KOPT-K1 (cell line): ENCODE data around the gene MAGI1.

Experiments
- H3K27ac ChIP-seq: fragments of 200-600 bp; sonication (generic); 2 replicates; pipeline ENCODE4 v1.5.1; 2016; ENCODE audit warnings: antibody characterized with exemption, mild to moderate bottlenecking, low read depth, low read length; ENCODE audit not compliant: poor library complexity, severe bottlenecking
- H3K36me3 ChIP-seq: fragments of 200-600 bp; sonication (generic); 2 replicates; pipeline ENCODE4 v1.5.1; 2017; ENCODE audit warnings: antibody characterized with exemption, mild to moderate bottlenecking, low read length, moderate library complexity; ENCODE audit not compliant: insufficient read depth
- H3K9me3 ChIP-seq: fragments of 200-600 bp; sonication (generic); 2 replicates; pipeline ENCODE4 v1.5.1; 2017; ENCODE audit warnings: antibody characterized with exemption, low read length, mild to moderate bottlenecking; ENCODE audit not compliant: insufficient read depth, poor library complexity, severe bottlenecking

Gene MAGI1

DNA sequence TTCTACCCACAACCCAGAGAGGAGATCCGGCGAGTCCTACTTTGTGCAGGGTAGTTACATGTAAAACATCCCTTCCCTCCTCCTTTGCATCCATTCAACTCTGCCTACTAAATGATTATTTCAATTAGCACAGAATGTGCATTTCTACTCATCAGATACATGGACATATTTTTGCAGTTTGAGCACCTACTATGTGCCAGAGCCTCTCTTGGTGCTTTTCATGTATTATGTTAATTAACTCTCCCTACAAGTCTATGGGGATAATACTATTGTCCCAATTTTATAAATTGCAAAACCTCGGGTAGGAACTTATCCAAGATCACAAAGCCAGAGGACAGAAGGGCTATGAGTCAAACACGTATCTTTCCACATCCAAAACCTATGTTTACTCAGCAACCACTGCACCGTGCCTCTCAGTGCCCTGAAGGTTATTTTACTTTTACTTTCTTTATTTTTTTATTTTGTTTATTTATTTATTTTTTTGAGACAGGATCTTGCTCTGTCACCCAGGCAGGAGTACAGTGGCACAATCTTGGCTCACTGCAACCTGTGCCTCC is 432.8 kb downstream of the MAGI1 start:
- Histone ChIP-seq H3K36me3 (no peaks in the 10 kb centered on the region), H3K9me3 (no peaks in the 10 kb centered on the region), H3K27ac (no peak overlapping the region)

- Histone ChIP-seq H3K9me3 (no peaks in the 10 kb centered on the region), H3K36me3 (no peaks in the 10 kb centered on the region), H3K27ac (no peak overlapping the region)
Measured at GRCh38 chr3:65604863-65605526, 433.7 kb downstream of the MAGI1 start.

GRCh38 chr3:65603631-65604030 is 435.1 kb downstream of the MAGI1 start:
- Histone ChIP-seq H3K27ac (no peak overlapping the region), H3K9me3 (no peaks in the 10 kb centered on the region)

DNA sequence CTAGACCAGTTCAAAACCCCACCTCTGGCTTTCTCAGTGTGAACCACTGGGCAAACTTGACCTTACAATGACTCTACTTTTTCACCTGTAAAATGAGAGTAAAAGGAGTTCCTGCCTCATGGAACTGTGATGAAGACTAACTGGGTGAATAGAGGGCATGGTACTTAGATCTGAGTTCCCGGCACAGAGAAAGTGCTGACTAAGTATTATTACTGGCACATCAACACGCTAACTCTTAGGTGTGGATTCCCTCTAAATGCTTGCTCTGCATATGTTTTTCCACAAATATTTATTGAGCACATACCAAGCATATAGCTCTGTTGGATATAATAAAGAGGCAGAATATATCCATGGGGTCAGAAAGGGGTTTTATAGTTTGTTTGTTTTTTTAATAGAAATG is 437.8 kb downstream of the MAGI1 start:
- no peak overlapping the region for H3K27ac ChIP-seq
- no peaks in the 10 kb centered on the region for H3K36me3 ChIP-seq

More at GRCh38 chr3:65603631-65604030, 435.1 kb downstream of the MAGI1 start:
- H3K36me3 ChIP-seq: no peaks in the 10 kb centered on the region

GRCh38 chr3:65597952-65598413 is 440.7 kb downstream of the MAGI1 start:
- Histone ChIP-seq H3K9me3 (no peaks in the 10 kb centered on the region), H3K36me3 (no peaks in the 10 kb centered on the region), H3K27ac (no peak overlapping the region)

More for the DNA sequence above, 437.8 kb downstream of the MAGI1 start:
- H3K9me3 ChIP-seq: no peaks in the 10 kb centered on the region

DNA sequence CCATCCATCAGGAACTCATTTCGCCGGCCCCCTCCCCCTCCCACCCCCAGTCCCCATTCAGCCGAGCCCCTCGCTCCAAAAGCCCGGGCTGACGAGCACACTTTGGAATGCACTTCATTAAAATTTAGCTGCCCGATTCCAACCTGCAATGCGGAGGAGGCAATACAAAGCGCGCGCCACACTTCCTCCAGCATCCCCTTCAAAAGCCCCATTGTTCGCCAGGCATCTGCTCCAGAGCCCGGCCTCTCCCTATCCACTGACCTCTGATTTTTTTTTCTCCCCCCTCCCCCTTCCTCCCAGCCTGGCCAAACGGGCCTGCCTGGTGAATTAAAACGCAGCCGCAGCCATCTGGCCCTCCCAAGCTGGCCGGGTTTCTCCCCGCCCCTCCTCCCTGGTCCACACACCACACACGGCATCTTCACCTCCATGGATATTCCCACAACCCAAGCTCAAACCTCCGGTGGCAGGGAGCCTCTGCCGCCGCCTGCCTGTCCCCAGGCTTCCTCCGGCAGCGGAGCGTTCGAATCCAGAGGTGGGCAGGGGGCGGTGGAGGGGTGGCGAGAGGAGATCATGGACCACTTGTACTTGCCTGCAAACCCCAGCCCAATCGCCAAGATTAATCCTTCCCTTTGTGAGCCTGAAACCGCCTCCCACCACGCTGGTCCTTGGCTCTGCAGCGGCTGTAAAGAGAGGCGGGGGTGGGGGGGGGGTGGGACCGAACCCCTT is 441.3 kb downstream of the MAGI1 start:
- Histone ChIP-seq H3K36me3 (no peaks in the 10 kb centered on the region), H3K27ac (no peak overlapping the region), H3K9me3 (no peaks in the 10 kb centered on the region)

- no peaks in the 10 kb centered on the region for H3K36me3 ChIP-seq
- no peak overlapping the region for H3K27ac ChIP-seq
- no peaks in the 10 kb centered on the region for H3K9me3 ChIP-seq
Measured at GRCh38 chr3:65596571-65597225, 442.0 kb downstream of the MAGI1 start.

DNA sequence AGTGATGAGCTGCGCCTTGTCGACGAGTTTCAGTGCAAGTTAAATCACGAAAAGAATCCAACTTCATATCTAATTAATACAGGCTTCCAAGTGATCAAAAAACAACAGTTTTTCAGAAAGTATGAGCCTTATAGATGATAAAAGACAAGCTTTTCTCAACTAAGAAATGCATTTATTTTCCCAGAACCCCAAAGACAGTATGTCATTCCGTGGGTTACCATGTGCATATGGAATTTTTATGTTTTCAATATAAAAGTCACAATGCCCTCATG is 442.8 kb downstream of the MAGI1 start:
- H3K9me3 ChIP-seq: no peaks in the 10 kb centered on the region
- no peaks in the 10 kb centered on the region for H3K36me3 ChIP-seq
- H3K27ac ChIP-seq: no peak overlapping the region

DNA sequence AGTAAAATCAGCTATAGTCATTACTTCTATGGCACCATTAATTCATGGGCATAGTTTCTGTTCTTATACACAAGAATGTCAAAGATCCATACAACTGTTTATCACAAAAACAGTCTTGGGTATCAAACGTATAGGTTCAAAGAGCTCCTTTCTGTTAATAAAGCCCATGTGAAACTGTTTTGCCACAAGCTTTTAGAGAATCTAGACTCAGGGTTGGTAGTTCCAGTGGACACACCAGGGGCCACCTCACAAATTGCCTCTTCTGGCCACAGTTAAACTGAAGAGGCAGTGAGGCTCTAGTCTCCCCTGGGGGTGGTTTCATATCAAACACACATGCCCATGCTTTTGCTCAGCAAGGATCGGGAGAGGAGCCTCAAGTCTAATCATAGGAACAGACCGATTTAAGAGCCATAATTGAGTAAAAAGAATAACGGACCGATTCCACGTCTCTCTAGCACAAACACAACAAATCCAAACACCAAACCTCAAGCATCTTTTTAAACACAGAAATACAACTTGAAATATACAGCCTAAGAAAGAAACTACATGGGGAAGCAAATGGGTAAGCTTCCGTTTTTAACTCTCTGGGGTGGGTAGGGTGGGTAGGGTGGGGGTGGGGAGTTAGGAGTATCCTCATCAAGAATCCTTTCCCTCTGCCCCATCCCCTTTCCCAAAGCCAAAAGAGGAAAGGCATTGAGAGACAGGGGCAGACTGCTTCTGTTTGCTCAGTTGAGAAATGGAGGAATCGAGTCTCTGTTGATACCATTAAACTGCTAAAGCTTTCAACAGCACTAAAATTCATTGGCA is 443.3 kb downstream of the MAGI1 start:
- H3K27ac ChIP-seq: no peak overlapping the region
- no peaks in the 10 kb centered on the region for H3K9me3 ChIP-seq
- H3K36me3 ChIP-seq: no peaks in the 10 kb centered on the region

GRCh38 chr3:65593780-65594752 is 444.7 kb downstream of the MAGI1 start:
- Histone ChIP-seq H3K27ac (no peak overlapping the region), H3K9me3 (no peaks in the 10 kb centered on the region), H3K36me3 (no peaks in the 10 kb centered on the region)

GRCh38 chr3:65591313-65591712 is 447.4 kb downstream of the MAGI1 start:
- H3K9me3 ChIP-seq: no peaks in the 10 kb centered on the region
- no peaks in the 10 kb centered on the region for H3K36me3 ChIP-seq
- no peak overlapping the region for H3K27ac ChIP-seq

GRCh38 chr3:65588884-65589283 is 449.8 kb downstream of the MAGI1 start:
- H3K27ac ChIP-seq: no peak overlapping the region
- no peaks in the 10 kb centered on the region for H3K36me3 ChIP-seq
- H3K9me3 ChIP-seq: no peaks in the 10 kb centered on the region

GRCh38 chr3:65587650-65588439 is 450.9 kb downstream of the MAGI1 start:
- Histone ChIP-seq H3K27ac (no peak overlapping the region), H3K9me3 (no peaks in the 10 kb centered on the region), H3K36me3 (no peaks in the 10 kb centered on the region)
